DMS79 treated with DMSO at 0.1 percent for 48 hours (cell line): Measurements from ENCODE around the gene ARIH1.

Experiments
- DNase-seq: peaks from one replicate; lab custom pipeline; 2025; lab: John Stamatoyannopoulos, UW

ARIH1 gene

DNA sequence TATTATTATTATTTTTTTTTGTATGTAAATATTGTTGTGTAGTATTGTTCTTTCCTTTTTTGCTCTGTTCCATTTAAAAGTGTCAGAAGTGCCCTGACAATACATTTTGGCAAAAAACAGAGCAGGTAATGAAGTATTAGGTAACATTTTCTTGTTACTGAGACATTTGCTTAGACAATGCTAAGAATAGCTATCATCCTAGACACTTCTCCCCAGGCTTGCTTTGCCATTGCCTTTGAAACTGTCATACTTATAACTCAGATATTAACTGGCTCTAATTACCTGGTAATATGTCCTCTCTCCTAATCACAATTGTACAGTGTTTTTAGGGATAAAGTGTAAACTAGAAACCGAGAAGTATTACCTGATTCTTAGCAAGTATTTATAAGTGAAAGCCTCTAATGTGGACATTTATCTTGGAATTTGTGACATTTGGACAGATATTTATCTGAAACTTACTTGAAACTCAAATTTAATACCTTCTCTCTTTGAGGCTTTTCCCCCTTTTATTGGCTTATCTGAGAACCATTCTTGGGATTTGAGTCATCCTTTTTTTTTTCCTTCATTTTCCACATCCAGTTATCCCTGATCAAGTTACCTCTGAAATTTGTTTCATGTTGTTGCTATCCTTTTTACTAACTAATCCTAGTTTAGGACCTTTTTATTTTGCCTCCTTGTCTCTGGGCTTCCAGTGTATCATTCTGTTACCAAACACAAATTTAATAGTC is 13.1 kb downstream of the ARIH1 start:
- no peak for DNase-seq

DNA sequence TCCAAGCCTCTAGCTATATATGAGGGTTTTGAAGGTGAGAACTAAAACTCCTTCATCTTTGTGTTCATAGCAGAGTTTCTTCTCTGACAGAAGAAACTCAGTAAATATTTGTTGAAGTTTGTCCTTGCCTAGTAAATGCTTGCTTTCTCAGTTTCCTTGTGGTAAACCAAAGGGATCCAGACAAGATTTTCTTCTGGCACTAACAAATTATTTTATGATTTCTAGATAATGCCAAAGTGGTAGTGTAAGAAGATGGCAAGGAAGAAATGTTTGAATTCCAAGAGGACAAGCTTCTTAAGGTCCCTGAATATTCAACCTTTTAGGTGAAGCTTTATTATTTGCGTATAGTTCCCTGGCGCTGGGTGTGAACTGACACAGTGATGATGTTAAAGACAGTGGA is 14.4 kb downstream of the ARIH1 start:
- no peak for DNase-seq

- no peak for DNase-seq
Observed at GRCh38 chr15:72489943-72490554, 15.9 kb downstream of the ARIH1 start.

DNA sequence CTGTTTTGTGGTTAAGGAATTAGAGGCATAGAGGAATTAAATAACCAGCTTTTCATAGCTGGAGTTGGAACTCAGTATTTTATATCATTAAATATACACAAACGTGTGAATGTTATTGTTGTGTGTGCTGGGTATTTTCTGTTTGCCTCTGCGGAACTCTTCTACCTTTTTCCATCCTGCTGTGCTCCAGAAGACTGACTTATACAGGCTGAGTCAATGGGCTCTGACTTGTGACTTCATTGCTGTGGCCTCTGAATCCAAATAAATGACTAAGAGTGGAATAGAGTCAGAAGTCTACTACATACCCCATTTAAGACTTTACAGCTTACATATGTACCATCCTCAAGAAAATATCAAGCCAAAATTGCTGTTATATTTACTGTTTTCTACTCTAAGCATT is 17.6 kb downstream of the ARIH1 start:
- no peak for DNase-seq

DNA sequence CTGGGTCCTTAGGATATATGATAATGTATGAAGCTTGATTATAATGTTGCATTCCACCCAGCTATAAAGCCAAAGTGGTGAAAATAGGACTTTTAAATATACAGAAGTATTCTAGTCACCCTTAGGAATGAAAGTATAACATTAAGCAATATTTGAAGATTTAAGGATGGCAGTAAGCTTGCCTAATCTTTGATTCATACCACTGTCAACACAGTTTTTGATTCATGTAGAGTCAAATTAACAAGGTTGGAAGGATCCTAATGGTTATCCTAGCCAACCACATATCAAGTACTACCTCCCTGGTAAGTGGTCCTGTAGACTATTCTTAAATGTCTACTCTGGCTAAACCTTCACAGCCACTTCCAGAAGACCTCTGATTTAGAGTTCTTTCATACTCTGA is 18.6 kb downstream of the ARIH1 start:
- DNase-seq: no peak

GRCh38 chr15:72493220-72493619 is 19.1 kb downstream of the ARIH1 start:
- DNase-seq: no peak

DNA sequence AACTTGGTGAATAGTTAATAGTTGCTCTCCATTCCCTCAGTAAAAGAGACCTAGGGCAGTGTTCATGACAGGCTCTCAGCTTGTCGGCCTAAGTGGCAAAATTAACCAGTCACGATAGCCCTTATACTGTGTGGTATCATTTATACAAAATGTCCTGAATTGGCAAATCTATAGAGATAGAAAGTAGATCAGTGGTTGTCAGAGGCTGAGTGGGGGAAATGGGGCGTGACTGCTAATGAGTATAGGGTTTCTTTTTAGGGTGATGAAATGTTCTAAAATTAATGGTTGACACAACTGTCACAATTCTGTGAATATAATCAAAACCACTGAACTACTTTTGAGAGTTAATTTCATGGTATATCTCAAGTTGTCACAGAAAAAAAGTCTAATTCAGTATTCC is 20.9 kb downstream of the ARIH1 start:
- DNase-seq: no peak

- DNase-seq: no peak
Observed at GRCh38 chr15:72496783-72497182, 22.7 kb downstream of the ARIH1 start.

- no peak for DNase-seq
Observed at GRCh38 chr15:72497402-72497801, 23.3 kb downstream of the ARIH1 start.

DNA sequence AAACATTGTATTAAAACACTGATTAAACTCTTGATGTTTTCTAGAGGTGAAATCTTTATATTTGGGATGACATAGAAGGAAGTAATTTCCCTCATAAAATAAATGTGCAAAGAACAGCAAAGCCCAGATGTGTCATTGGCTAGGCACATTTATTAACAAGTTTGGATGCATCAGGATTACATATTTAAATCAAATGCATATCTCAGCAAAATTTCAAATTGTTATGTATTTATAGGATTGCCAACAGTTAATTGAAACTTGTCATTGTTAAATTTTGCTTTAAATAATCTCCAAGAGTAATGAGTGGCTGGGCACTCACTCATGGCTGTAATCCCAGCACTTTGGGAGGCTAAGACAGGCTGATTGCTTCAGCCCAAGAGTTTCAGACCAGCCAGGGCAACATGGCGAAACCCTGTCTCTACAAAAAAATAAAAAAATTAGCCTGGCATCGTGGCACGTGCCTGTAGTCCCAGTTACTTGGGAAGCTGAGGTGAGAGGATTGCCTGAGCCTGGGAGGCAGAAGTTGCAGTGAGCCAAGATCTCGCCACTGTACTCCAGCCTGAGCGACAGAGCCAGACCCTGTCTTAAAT is 28.2 kb downstream of the ARIH1 start:
- no peak for DNase-seq

DNA sequence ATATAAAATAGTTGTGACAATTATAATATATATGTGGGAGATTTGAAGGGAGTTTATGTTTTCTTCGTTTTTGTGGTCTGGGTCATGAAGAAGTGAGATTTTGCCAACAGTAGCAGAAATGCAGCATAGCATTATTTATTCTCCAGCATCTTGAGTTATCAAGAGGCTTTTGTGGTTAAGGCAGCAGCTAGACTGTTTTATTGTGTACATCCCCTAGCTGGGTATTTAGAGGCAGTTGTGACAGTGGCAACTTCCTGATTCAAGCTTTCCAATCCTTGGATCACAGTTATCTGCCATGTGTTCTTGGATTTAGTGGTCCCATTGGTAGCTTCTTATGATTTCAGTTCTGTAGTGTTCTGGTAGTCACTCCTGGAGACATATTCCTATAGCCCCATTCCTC is 29.0 kb downstream of the ARIH1 start:
- DNase-seq: peak; percentile 75

- no peak for DNase-seq
Observed at GRCh38 chr15:72507402-72508092, 33.4 kb downstream of the ARIH1 start.

DNA sequence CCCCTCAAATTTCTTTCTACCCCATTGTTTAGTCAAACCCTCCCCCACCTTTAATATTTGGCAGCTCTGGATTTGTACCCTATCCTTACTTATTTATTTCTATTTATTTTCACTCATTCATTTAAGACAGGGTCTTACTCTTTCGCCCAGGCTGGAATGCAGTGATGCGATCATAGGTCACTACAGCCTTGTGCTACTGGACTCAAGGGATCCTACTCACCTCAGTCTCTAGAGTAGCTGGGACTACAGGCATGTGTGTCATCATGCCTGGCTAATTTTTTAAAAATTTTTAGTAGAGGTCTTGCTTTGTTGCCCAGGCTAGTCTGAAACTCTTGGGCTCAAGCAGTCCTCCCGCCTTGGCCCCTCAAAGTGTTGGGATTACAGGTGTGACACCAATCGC is 35.4 kb downstream of the ARIH1 start:
- no peak for DNase-seq

- no peak for DNase-seq
Observed at GRCh38 chr15:72511536-72511935, 37.4 kb downstream of the ARIH1 start.

DNA sequence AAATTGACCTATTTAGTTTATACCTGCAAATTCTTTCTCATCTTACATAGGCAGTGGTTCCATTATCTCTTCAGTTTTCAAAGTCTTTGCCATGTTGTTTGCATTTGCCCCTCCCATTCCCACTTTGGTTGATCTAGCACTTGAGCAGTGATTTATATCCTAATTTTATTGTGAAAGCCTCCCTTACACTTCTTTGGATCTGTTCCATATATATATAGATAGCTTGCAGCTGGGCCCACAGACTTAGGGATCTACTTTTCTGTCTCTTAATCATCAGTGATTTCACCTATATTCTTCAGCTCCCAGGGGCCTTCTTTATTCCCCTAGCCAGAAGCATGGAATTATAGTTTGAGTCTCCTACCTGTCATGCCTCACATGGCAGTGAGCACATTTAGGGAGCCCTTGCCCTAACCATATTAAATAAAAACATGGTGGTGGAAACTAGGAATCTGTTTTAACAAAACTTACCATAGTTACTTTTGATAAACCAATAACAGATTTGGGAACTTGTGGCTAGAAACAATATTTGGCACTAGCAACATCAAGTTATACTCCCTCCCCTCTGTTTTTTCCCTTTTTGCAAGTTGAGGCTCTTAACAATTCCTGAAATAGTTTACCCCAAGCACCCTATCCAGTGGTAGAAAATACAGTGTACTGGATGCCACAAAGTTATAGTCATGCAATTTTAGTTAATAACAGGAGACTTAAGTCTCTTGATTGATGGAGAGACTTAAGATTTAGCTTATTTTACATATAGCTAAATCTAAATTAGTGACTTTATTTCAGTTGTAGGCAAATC is 41.7 kb downstream of the ARIH1 start:
- DNase-seq: no peak

- no peak for DNase-seq
Observed at GRCh38 chr15:72516777-72517176, 42.6 kb downstream of the ARIH1 start.

DNA sequence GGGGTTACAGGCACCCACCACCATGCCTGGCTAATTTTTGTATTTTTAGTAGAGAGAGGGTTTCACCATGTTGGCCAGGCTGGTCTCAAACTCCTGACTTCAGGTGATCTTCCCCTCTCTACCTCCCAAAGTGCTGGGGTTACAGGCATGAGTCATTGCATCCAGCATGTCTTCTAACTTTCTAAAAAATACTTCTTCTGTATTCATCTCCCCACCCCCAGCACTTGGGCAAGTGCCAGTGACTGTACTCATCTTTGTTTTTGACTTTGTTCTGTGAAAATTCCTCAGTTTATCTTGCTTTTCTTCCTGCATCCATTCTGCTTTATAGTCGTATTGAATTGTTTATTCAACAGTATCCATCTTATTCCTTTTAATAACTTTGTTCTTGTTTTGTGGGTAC is 47.6 kb downstream of the ARIH1 start:
- no peak for DNase-seq

GRCh38 chr15:72532991-72533601 is 59.0 kb downstream of the ARIH1 start:
- no peak for DNase-seq

DNA sequence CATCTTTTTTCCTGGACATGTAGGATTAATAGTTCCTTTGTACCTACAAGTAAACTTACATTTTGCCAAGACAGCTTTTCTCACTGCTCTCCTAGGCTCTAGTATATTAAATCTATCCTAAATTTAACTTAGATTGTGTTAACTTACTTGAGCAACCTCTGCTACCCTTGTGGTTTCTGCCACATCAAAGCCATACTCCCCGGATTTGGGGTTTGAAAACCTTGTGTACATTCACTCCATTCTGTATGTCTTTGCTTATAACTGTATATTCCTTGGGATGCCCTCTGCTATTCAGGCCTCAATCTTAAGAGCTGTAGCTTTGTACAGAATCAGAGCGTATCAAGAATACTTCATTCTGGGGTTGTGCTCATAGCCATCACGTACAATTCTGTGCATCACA is 60.4 kb downstream of the ARIH1 start:
- DNase-seq: no peak

DNA sequence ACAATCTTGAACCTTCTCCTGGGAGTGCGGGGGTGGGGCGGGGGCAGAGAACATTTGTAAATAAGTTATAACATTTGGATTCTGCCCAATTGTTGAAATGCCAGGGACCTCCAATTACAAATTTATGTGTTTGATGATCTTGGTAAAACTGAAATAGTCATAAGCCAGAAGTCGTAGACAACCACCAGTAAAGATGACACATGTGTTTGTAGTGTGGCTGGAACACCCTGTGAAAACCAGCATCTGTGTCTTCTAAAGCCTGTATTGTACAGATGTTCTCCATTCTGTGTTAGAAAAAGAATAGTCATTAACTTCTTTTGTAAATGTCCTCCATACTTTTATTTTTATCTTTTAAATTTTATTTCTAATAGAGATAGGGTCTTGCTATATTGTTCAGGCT is 61.8 kb downstream of the ARIH1 start:
- no peak for DNase-seq

GRCh38 chr15:72536506-72536905 is 62.4 kb downstream of the ARIH1 start:
- no peak for DNase-seq

DNA sequence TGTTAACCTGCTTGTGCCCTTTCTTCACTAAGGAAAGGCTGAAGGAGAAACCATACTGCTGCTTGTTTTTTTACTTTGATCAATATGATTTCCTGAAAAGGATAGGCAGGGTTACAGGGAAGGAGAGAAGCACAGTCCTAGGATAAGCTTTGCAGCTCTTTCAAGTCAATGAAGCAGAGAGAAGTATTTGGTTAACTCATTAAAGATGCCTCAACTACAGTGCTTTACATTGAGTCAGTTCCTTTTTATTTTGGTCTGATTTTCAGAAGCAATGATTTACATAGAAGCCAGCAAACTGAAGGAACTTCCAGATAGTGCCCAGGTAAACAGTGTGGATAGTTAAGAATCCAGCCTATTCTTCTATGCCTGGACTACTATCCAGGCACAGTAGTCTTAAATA is 64.8 kb downstream of the ARIH1 start:
- DNase-seq: no peak
